IPS DF 4.7 (cell line): ENCODE data around the gene SH3PXD2A.

Experiments
- DNase-seq: peaks from one replicate; pipeline ENCODE4 v3.0.0-alpha.2; 2013; ENCODE audit warnings: low spot score; ENCODE audit errors: extremely low read depth

SH3PXD2A gene

GRCh38 chr10:103688491-103688890 lies 166.9 kb downstream of the SH3PXD2A start:
- DNase-seq: no peak

DNA sequence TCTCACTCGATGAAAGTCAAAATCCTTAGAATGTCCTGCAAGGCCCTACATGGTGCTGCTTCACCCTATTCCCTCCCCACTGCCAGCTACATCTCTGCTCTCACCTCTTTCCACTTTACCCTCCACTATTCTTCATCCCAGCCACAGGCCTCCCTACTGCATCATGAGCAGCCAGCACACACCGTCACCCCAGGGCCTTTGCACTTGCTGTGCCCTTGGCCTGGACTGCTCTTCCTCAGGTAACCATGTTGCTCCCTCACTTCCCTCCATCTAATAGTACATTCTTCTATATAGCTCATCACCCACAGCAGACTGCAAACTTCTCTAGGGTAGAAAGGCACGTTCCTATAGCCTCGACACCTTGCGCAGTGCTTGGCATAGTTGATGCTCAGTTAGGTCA lies 167.7 kb downstream of the SH3PXD2A start:
- no peak for DNase-seq

DNA sequence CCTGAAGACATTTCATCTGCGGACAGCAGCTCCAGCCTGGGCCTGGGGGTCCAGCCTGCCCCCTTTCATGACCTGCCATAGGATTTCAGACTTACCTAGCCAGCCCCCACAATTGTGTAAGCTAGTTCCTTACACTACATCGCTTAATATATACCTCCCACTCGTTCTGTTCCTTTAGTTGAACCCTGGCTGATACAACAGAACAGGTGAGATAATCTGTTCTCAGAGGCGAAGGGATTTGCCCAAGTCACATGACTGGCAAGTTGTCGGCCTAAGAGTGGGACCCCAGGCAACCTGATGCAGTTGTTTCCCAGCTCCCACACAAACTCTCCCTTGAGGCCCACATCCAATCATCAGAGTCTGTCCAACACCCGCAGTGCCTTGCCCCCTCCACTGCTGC lies 168.2 kb downstream of the SH3PXD2A start:
- no peak for DNase-seq

DNA sequence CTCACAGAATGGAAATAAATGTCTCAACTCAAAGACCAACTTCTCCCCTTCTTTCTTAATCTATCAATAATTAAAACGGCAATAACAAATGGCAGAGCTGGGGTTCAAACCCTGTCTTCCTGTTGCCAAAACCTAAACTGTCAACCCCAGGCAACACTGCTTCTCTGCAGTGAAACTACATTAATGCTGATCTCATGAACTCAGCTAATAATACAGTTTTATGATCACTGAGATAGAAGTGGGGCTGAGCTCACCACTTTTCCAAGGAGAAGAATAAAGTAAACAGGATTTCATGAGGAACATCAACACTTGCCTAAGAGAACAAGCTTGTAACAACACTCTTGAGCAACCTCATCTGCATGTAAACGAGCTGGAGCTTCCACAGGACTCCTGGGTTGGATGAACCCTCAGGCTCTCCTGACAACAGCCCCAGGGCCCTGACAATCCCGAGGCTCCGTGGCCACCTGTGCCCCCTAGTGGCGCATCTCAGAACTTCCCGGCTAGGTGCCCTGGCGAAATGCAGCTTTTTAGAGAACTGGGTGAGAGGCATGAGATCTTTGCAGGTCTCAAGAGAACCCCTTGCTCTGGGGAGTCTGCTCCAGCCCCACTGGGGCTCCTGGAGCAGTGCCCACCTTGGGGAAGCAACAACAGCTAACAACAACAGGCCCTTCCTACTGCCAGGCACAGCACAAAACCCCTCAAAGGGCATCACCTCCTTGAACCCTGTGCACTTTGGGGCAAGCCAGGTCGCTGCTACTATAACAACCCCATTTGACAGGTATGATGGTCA lies 169.3 kb downstream of the SH3PXD2A start:
- DNase-seq: no peak

GRCh38 chr10:103683851-103684250 lies 171.5 kb downstream of the SH3PXD2A start:
- no peak for DNase-seq

GRCh38 chr10:103682631-103683030 lies 172.7 kb downstream of the SH3PXD2A start:
- no peak for DNase-seq

- no peak for DNase-seq
These were observed 173.6 kb downstream of the SH3PXD2A start for GRCh38 chr10:103681617-103682399.

GRCh38 chr10:103680869-103681236 lies 174.5 kb downstream of the SH3PXD2A start:
- DNase-seq: no peak

- DNase-seq: no peak
These were observed 176.1 kb downstream of the SH3PXD2A start for GRCh38 chr10:103679096-103679790.

DNA sequence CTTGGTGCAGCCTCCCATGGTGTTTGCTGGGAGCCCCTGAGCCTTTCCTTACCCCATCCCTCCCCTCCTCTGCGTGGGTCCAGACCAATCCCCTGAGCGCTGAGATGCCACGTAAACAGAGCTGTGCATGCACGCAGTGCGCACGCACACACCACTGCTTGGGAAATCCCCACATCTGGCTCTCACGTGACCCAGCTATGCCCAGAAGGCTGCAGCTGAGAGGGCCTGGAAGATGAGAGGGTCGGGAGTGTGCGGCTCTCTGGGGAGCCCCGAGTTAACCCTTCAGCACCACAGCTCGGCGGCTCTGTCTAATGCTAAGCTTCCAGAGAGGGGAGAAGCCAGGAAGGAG lies 177.2 kb downstream of the SH3PXD2A start:
- no peak for DNase-seq

DNA sequence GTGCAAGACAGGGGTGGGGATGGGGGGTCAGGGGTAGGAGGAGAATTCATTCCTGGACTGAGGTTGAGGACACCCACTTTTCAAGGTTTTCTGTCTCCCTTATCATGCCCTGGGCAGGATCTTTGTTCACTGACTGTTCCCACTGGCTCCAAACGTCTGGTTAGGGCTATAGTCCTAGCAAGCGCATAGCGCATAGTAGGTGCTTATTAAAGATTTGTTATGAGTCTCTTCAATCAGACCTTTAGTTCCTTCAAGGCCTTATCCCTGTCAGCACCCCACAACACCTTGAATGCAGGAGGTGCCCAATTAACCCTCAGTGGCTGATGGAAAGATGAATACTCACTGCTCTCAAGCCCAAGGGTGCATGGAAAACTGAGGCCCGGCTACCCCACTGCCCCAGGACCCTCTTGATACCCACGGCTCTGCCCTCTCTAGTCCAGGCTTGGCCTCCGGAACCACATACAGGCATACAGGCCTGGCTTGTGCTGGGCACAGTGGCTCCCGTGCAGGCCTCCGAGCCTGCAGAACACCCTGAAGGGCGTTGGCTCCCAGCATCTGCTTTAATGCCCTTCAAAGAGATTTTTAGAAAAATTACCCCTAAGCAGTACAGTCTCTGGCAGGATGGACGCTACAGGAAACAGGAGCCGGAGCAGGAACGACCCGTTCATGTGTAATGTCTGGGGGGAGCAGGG lies 177.7 kb downstream of the SH3PXD2A start:
- no peak for DNase-seq

DNA sequence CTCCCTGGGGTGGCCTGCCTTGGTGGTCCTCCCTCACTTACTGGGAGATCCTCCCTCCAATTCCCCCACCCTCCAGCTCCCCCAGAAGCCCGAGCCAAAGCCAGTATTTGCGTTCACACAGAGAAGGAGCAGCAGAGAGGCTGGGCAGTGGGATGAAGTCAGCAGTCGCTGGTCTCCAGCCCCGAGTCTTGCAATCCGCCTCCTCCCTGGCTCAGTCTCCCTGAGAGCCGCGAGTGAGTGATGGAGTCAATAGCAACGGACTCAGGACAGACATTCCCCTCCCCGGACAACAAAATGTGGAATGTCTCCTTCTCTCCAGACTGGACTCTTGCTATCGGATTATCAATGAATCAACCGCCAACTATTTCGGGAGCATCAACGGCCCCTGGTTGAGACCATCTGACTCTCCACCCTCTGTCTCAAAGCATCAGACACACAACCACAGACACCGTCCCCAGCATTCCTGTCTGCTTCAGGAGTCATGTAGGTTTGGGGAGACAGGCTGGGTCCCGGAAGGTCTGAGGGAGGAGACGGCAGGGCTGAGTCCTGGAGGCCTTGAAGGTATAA lies 178.4 kb downstream of the SH3PXD2A start:
- DNase-seq: no peak

- DNase-seq: no peak
These were observed 179.2 kb downstream of the SH3PXD2A start for GRCh38 chr10:103676058-103676785.

- DNase-seq: no peak
These were observed 181.8 kb downstream of the SH3PXD2A start for GRCh38 chr10:103673606-103674005.

GRCh38 chr10:103672345-103672744 lies 183.0 kb downstream of the SH3PXD2A start:
- DNase-seq: no peak

DNA sequence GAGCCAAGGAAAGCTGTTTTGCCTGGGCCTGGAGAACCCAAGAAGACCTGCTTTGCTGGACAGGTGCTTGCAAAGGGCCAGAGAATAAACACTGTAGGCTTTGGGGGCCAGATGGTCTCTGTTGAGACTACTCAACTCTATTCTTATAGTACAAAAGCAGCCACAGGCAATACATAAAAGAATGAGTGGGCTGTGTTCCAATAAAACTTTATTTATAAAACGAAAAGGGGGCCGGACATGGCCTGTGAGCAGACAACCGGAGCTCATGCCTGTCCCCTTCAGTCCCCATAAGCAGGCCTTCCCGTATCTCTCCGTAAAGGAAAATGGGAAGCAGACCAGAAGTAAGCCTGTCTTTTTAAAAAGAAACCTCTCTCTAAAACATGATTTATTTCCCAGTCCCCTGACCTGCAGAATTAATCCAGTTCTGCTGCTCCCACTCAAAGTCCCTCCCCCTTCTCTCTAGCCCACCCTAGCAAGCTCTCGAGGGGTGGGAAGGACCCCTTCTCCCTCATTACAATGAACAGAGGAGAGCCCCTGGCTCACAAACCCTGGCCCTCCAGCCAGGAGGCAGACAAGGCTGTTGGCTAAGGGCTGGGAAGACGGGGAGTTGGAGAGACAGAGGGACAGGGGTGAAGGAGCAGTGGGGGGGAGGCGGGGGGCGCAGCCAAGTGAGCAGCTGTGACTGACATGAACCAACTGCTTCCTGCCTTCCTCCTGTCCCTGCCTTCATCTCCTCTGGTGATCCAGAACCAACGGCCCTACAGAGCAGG lies 184.1 kb downstream of the SH3PXD2A start:
- no peak for DNase-seq

DNA sequence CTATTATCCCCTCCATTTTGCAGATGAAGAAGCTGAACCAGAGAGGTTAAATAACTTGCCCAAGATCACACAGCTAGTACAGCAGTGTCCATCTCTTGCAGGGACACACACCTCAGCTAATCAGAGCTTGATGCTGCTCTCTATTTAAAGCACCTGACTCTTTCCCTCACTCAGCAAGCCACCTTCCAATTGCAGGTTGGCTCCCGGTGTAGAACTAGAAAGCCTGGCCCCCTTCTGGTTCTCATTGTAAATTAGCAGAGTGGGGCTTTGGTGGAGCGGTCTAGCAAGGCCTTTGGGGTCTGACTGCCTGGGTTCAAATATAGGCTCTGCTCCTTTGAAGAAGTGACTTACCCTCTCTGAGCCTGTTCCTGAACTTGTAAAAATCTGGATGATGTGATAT lies 185.4 kb downstream of the SH3PXD2A start:
- DNase-seq: no peak

GRCh38 chr10:103669243-103669929 lies 186.0 kb downstream of the SH3PXD2A start:
- no peak for DNase-seq
